A549 (cell line): Measurements from ENCODE around the gene KRTAP10-9. TPM values are rescaled to one million over a fixed set of nuclear protein-coding genes. Genes with fewer than 3 reads are reported as not detected.

ENCODE experiments used
- ATAC-seq, 2 experiments: fragments of 200-7000 bp in 1 of 2; fragments of >200 bp in 1 of 2; cut with Nextera tagmentation in 1 of 2; cut with Tn5 transposase in 1 of 2; 3 replicates each; pipeline versions ENCODE4 v1.8.0 to v1.9.1; 2018 to 2020; ENCODE audit warnings: mild to moderate bottlenecking in 1 of 2, moderate library complexity in 1 of 2
- CTCF ChIA-PET: fragments of 300-600 bp; sonication (Branson Sonifier 250); formaldehyde crosslinking; extraction: SDS; loops from one replicate; lab custom pipeline; 2021; ENCODE audit warnings: antibody characterized with exemption, inconsistent platforms; lab: Yijun Ruan, JAX
- POLR2A ChIA-PET: fragments of 350-600 bp; formaldehyde crosslinking; extraction: SDS; loops from one replicate; lab custom pipeline; 2021; ENCODE audit warnings: antibody characterized with exemption, inconsistent platforms; lab: Yijun Ruan, JAX
- DNase-seq, 2 experiments: peaks; one replicate each; pipeline versions ENCODE4 v3.0.0 to v3.0.0-alpha.2; 2011 to 2016; ENCODE audit warnings: low read depth in 1 of 2, low spot score in 1 of 2
- FAIRE-seq: peaks from 2 replicates; lab custom pipeline; 2011; peaks lifted over from hg19 to GRCh38; lab: Jason Lieb, UNC
- H3K27ac ChIP-seq, 2 experiments: fragments of >200 bp; sonication (Bioruptor Twin); formaldehyde crosslinking; 3 replicates each; pipeline ENCODE4 v1.5.1; 2016 to 2017
- H3K4me1 ChIP-seq: fragments of >200 bp; sonication (Bioruptor Twin); formaldehyde crosslinking; 3 replicates; pipeline ENCODE4 v1.6.1; 2016
- H3K4me2 ChIP-seq: fragments of >200 bp; sonication (Bioruptor Twin); formaldehyde crosslinking; 3 replicates; pipeline ENCODE4 v1.6.1; 2016
- H3K4me3 ChIP-seq: fragments of >200 bp; sonication (Bioruptor Twin); formaldehyde crosslinking; 3 replicates; pipeline ENCODE4 v1.5.1; 2016
- H3K9me3 ChIP-seq: fragments of >200 bp; sonication (Bioruptor Twin); formaldehyde crosslinking; 3 replicates; pipeline ENCODE4 v1.6.1; 2016
- BHLHE40 ChIP-seq: IDR thresholded peaks from 2 replicates; pipeline ENCODE4 v1.6.1; 2012; ENCODE audit warnings: low read depth, low read length, inconsistent platforms
- CBX8 ChIP-seq: fragments of 200-600 bp; sonication (generic); IDR thresholded peaks from 2 replicates; pipeline ENCODE4 v1.6.1; 2016
- CEBPB ChIP-seq, 2 experiments: fragments of >200 bp in 1 of 2; sonication (Bioruptor Twin) in 1 of 2; formaldehyde crosslinking in 1 of 2; IDR thresholded peaks; 2 replicates each; pipeline ENCODE4 v1.6.1; 2012 to 2016
- FOSL2 ChIP-seq, 2 experiments: fragments of 450-650 bp in 1 of 2; fragments of >200 bp in 1 of 2; sonication (Bioruptor Twin) in 1 of 2; formaldehyde crosslinking; IDR thresholded peaks; 2 replicates each; pipeline versions ENCODE4 v1.5.0 to v1.6.1; 2016 to 2020; ENCODE audit warnings: mild to moderate bottlenecking in 1 of 2, moderate library complexity in 1 of 2
- GATA3 ChIP-seq: IDR thresholded peaks from 2 replicates; pipeline ENCODE4 v1.6.1; 2012; ENCODE audit warnings: borderline replicate concordance
- HDAC2 ChIP-seq: fragments of 200-600 bp; sonication (generic); IDR thresholded peaks from 2 replicates; pipeline ENCODE4 v1.6.1; 2016
- HEYL ChIP-seq: fragments of 250-450 bp; sonication (Bioruptor Pico); IDR thresholded peaks from 2 replicates; pipeline ENCODE4 v1.8.0; 2021; ENCODE audit warnings: mild to moderate bottlenecking, moderate library complexity
- HOXB5 ChIP-seq: fragments of 250-450 bp; sonication (Bioruptor Pico); IDR thresholded peaks from 2 replicates; pipeline ENCODE4 v1.5.0; 2020; ENCODE audit warnings: mild to moderate bottlenecking, moderate library complexity
- KDM5A ChIP-seq: fragments of 200-600 bp; sonication (generic); IDR thresholded peaks from 2 replicates; pipeline ENCODE4 v1.6.1; 2016; ENCODE audit warnings: antibody characterized with exemption, mild to moderate bottlenecking
- MAFK ChIP-seq: fragments of 450-650 bp; IDR thresholded peaks from 2 replicates; pipeline ENCODE4 v1.6.1; 2014; ENCODE audit not compliant: partially characterized antibody
- MAX ChIP-seq: IDR thresholded peaks from 2 replicates; pipeline ENCODE4 v1.6.1; 2012
- MAZ ChIP-seq: fragments of 150-350 bp; IDR thresholded peaks from 2 replicates; pipeline ENCODE4 v1.6.1; 2014; ENCODE audit warnings: antibody characterized with exemption, low read depth, low read length, borderline replicate concordance
- NPAS2 ChIP-seq: fragments of 250-450 bp; sonication (Bioruptor Pico); IDR thresholded peaks from 2 replicates; pipeline ENCODE4 v1.8.0; 2022; ENCODE audit warnings: mild to moderate bottlenecking, moderate library complexity, borderline replicate concordance
- NR3C1 ChIP-seq: fragments of >200 bp; sonication (Bioruptor Twin); formaldehyde crosslinking; IDR thresholded peaks from 3 replicates; pipeline ENCODE4 v1.6.1; 2017
- PHF8 ChIP-seq: fragments of 200-600 bp; sonication (generic); IDR thresholded peaks from 2 replicates; pipeline ENCODE4 v1.6.1; 2016; ENCODE audit warnings: low read depth, mild to moderate bottlenecking, antibody characterized with exemption, moderate library complexity, borderline replicate concordance
- RAD21 ChIP-seq, 2 experiments: fragments of >200 bp in 1 of 2; sonication (Bioruptor Twin) in 1 of 2; formaldehyde crosslinking in 1 of 2; IDR thresholded peaks in 1 of 2; conservative IDR thresholded peaks in 1 of 2; 2 replicates in 1 of 2; 3 replicates in 1 of 2; pipeline ENCODE4 v1.6.1; 2012 to 2018; ENCODE audit warnings: inconsistent platforms in 1 of 2
- RARB ChIP-seq: fragments of 250-450 bp; sonication (Bioruptor Pico); IDR thresholded peaks from 2 replicates; pipeline ENCODE4 v1.8.0; 2021; ENCODE audit warnings: mild to moderate bottlenecking, moderate library complexity
- RCOR1 ChIP-seq: fragments of 150-350 bp; IDR thresholded peaks from 2 replicates; pipeline ENCODE4 v1.6.1; 2014; ENCODE audit warnings: antibody characterized with exemption, low read length, low read depth
- TFCP2L1 ChIP-seq: fragments of 250-450 bp; sonication (Bioruptor Pico); IDR thresholded peaks from 2 replicates; pipeline ENCODE4 v1.5.0; 2021; ENCODE audit warnings: mild to moderate bottlenecking
- ZNF302 ChIP-seq: fragments of 250-450 bp; sonication (Bioruptor Pico); IDR thresholded peaks from 2 replicates; pipeline ENCODE4 v1.9.0; 2021; ENCODE audit warnings: inconsistent platforms, mild to moderate bottlenecking, moderate library complexity
- ZSCAN20 ChIP-seq: fragments of 250-450 bp; sonication (Bioruptor Pico); IDR thresholded peaks from 2 replicates; pipeline ENCODE4 v1.8.0; 2022; ENCODE audit warnings: mild to moderate bottlenecking, moderate library complexity
- WGBS: methylation state at CpG from one replicate; pipeline ENCODE4 v1.1.6; 2017; ENCODE audit errors: missing lambda C conversion rate; 5-methylcytosine and 5-hydroxymethylcytosine counted together
- polyA plus RNA-seq, 4 experiments: library from polyadenylated mRNA; depleted of rRNA in 3 of 4; stranded (reverse); fragments of >200 nt; fragmentation: RNase III in 1 of 4; extraction: RNeasy Plus Mini Kit Qiagen cat#74134 plus additional on column Dnase treatment in 1 of 4; gene quantifications; 2 replicates in 3 of 4; 3 replicates in 1 of 4; pipeline ENCODE4 v1.2.3, GENCODE V29; 2011 to 2017
- TF ChIP-seq, protein P1 (sequence below): fragments of 250-450 bp; sonication (Bioruptor Pico); IDR thresholded peaks from 2 replicates; pipeline ENCODE4 v1.5.0; 2021; ENCODE audit warnings: mild to moderate bottlenecking, moderate library complexity, borderline replicate concordance
- TF ChIP-seq, protein P2 (sequence below): fragments of >200 bp; sonication (Bioruptor Twin); formaldehyde crosslinking; IDR thresholded peaks from 3 replicates; pipeline ENCODE4 v1.5.1; 2016
- TF ChIP-seq, protein P3 (sequence below): fragments of 450-650 bp; IDR thresholded peaks from 2 replicates; pipeline ENCODE4 v1.6.1; 2014; ENCODE audit warnings: antibody characterized with exemption
- TF ChIP-seq, protein P4 (sequence below): fragments of 150-350 bp; IDR thresholded peaks from 2 replicates; pipeline ENCODE4 v1.6.1; 2014; ENCODE audit warnings: low read depth, mild to moderate bottlenecking, low read length
- TF ChIP-seq, protein P5 (sequence below): IDR thresholded peaks from 2 replicates; pipeline ENCODE4 v1.6.1; 2012

KRTAP10-9 gene
- polyA plus RNA-seq, 2 of the 4 experiments (the other 2 are of a cell fraction): not detected

DNA sequence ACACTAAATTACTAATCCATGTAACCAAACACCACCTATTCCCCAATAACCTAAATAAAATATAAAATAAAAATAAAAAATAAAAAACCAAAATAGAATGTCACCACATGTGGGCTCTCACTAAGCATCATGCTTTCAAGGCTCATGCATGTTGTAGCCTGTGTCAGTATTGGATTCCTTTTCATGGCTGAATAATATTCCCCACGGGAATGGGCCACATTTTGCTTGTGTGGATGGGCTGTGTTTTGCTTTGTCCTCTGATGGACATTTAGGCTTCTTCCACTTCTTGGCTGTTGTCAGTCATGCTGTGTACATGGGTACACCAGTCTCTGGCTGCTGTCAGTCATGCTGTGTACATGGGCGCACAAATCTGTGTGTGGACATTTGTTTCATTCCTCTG is 37.8 kb upstream of the KRTAP10-9 start (continued):
- TF ChIP-seq TFCP2L1 (CRISPR knock-in tag) (no peak), MAX (no peak)

- no peak for ATAC-seq
- Histone ChIP-seq H3K9me3 (no peaks in the 10 kb centered on the region), H3K4me3 (no peak overlapping the region), H3K27ac (no peak overlapping the region)
- CTCF ChIA-PET: no interaction called here
- no peak for FAIRE-seq
- no peak for TF ChIP-seq PHF8
- no peak for TF ChIP-seq ZNF302 (CRISPR knock-in tag)
- TF ChIP-seq RAD21 (conservative IDR thresholded peaks at IDR 0.05 in 1 of 2, IDR thresholded peaks at IDR 0.05 in 1 of 2): no peak
- no peak for TF ChIP-seq HOXB5
- TF ChIP-seq, protein P1, sequence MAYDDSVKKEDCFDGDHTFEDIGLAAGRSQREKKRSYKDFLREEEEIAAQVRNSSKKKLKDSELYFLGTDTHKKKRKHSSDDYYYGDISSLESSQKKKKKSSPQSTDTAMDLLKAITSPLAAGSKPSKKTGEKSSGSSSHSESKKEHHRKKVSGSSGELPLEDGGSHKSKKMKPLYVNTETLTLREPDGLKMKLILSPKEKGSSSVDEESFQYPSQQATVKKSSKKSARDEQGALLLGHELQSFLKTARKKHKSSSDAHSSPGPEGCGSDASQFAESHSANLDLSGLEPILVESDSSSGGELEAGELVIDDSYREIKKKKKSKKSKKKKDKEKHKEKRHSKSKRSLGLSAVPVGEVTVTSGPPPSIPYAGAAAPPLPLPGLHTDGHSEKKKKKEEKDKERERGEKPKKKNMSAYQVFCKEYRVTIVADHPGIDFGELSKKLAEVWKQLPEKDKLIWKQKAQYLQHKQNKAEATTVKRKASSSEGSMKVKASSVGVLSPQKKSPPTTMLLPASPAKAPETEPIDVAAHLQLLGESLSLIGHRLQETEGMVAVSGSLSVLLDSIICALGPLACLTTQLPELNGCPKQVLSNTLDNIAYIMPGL (CRISPR knock-in tag): no peak
- TF ChIP-seq MAZ: no peak
- TF ChIP-seq, protein P2, sequence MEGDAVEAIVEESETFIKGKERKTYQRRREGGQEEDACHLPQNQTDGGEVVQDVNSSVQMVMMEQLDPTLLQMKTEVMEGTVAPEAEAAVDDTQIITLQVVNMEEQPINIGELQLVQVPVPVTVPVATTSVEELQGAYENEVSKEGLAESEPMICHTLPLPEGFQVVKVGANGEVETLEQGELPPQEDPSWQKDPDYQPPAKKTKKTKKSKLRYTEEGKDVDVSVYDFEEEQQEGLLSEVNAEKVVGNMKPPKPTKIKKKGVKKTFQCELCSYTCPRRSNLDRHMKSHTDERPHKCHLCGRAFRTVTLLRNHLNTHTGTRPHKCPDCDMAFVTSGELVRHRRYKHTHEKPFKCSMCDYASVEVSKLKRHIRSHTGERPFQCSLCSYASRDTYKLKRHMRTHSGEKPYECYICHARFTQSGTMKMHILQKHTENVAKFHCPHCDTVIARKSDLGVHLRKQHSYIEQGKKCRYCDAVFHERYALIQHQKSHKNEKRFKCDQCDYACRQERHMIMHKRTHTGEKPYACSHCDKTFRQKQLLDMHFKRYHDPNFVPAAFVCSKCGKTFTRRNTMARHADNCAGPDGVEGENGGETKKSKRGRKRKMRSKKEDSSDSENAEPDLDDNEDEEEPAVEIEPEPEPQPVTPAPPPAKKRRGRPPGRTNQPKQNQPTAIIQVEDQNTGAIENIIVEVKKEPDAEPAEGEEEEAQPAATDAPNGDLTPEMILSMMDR: no peak
- TF ChIP-seq NR3C1: no peak
- TF ChIP-seq, protein P3, sequence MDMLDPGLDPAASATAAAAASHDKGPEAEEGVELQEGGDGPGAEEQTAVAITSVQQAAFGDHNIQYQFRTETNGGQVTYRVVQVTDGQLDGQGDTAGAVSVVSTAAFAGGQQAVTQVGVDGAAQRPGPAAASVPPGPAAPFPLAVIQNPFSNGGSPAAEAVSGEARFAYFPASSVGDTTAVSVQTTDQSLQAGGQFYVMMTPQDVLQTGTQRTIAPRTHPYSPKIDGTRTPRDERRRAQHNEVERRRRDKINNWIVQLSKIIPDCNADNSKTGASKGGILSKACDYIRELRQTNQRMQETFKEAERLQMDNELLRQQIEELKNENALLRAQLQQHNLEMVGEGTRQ: no peak
- TF ChIP-seq, all 56 proteins: peak for 0
- 61% methylated on average over 15 of the region's 24 CpGs for WGBS
- POLR2A ChIA-PET: no interaction called here
- Histone ChIP-seq H3K4me1 (no peaks in the 10 kb centered on the region), H3K4me2 (no peak overlapping the region)
- no peak for DNase-seq
These were observed 37.1 kb upstream of the KRTAP10-9 start for GRCh38 chr21:44589586-44590305.

DNA sequence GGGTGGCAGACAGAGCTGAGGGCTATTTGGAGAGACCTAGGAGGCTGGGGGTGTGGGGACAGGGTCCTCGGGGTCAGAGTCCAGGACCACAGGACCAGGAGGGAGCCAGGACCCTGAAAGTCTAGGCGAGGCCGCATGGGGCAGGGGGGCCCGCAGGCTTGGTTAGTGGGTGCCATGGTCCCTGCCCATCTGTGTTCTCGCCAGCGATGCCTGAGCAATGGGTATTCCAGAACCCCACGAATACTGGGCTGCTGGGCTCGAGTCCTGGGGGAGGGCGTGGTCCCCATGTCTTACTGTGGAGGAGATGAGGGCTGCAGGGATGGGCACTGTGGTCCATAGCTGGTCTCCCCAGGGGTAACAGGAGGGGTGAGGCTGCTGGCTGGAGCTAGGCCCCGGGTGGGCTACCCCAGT is 36.6 kb upstream of the KRTAP10-9 start:
- no peak for FAIRE-seq
- no peak for ATAC-seq
- Histone ChIP-seq H3K4me1 (no peaks in the 10 kb centered on the region), H3K9me3 (no peaks in the 10 kb centered on the region), H3K4me3 (no peak overlapping the region), H3K27ac (no peak overlapping the region), H3K4me2 (no peak overlapping the region)
- TF ChIP-seq MAZ (no peak), PHF8 (no peak), KDM5A (no peak), ZSCAN20 (CRISPR knock-in tag) (no peak), MAFK (no peak), NR3C1 (no peak), CBX8 (no peak), TFCP2L1 (CRISPR knock-in tag) (no peak), RAD21 (conservative IDR thresholded peaks at IDR 0.05 in 1 of 2, IDR thresholded peaks at IDR 0.05 in 1 of 2) (no peak), NPAS2 (CRISPR knock-in tag) (no peak), BHLHE40 (no peak), HDAC2 (no peak), CEBPB (IDR thresholded peaks at IDR 0.05) (no peak), RARB (CRISPR knock-in tag) (no peak), GATA3 (no peak), RCOR1 (no peak), FOSL2 (IDR thresholded peaks at IDR 0.05) (no peak), FOSL2 (CRISPR knock-in tag; IDR thresholded peaks at IDR 0.05) (no peak), HEYL (CRISPR knock-in tag) (no peak)
- TF ChIP-seq, protein P4, sequence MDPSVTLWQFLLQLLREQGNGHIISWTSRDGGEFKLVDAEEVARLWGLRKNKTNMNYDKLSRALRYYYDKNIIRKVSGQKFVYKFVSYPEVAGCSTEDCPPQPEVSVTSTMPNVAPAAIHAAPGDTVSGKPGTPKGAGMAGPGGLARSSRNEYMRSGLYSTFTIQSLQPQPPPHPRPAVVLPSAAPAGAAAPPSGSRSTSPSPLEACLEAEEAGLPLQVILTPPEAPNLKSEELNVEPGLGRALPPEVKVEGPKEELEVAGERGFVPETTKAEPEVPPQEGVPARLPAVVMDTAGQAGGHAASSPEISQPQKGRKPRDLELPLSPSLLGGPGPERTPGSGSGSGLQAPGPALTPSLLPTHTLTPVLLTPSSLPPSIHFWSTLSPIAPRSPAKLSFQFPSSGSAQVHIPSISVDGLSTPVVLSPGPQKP: no peak
- TF ChIP-seq, protein P5, sequence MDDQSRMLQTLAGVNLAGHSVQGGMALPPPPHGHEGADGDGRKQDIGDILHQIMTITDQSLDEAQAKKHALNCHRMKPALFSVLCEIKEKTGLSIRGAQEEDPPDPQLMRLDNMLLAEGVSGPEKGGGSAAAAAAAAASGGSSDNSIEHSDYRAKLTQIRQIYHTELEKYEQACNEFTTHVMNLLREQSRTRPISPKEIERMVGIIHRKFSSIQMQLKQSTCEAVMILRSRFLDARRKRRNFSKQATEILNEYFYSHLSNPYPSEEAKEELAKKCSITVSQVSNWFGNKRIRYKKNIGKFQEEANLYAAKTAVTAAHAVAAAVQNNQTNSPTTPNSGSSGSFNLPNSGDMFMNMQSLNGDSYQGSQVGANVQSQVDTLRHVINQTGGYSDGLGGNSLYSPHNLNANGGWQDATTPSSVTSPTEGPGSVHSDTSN: no peak
- WGBS: 63% methylated on average over 5 of the region's 10 CpGs
- CTCF ChIA-PET: no interaction called here
- DNase-seq: no peak
- POLR2A ChIA-PET: no interaction called here
